CD4-positive, alpha-beta T cell treated with Interleukin-4 for 4 hours (primary cell): ENCODE measurements around the gene NUTM1.
A peak's percentile ranks its signal among the peaks of the same experiment; 100 is the strongest.

ENCODE experiments used
- DNase-seq: peaks from one replicate; pipeline ENCODE4 v3.0.0-alpha.2; 2020

Gene NUTM1

DNA sequence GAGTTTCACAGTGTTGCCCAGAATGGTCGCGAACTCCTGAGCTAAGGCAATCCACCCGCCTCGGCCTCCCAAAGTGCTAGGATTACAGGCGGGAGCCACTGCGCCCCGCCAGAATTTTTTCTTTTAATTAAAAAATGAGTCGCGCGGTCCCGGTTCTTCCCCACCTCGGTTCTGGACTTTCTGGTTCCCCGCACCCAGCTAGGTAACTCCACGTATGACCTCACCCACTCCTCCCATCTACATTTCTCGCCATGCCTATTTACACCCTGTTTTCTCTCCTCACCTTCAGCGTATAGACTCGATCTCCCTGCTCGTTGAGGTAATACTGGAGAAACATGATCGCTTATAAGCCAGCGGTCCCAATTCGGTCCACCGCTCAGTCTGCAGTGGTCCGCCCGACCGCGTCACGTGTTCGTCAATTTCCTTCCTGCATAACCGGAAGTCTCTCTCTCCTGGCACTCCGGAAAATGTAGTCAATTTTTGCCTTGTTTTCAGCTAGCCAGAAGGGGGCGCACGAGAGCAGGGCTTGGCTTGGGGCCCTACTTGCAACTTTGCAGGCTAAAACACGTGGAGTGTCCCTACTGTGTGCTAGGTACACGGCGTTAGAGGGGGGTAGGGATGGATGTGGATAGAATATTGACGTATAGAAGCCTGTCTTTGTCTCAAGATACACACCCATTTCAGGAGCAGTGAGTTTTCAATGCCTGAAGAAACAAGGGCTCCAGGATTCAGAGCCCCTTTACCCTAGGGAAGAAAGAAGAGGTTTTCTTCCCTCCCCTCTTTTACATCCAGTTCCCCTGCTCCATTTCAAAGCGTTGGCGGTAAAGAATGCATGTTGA lies at the start of gene NUTM1, which contains the start of gene NOP10:
Gene NUTM1 (plus strand): TSS at position 579 of the 839 bp plus-strand sequence. CDS start 382 bp downstream, outside the sequence.
Gene NOP10 (minus strand): TSS at position 400 of the 839 bp plus-strand sequence. CDS start 63 bp downstream, at position 337.
- peak; percentile 92 for DNase-seq

- no peak for DNase-seq
These were observed 46.1 kb upstream of the NUTM1 start for GRCh38 chr15:34297059-34297458.

DNA sequence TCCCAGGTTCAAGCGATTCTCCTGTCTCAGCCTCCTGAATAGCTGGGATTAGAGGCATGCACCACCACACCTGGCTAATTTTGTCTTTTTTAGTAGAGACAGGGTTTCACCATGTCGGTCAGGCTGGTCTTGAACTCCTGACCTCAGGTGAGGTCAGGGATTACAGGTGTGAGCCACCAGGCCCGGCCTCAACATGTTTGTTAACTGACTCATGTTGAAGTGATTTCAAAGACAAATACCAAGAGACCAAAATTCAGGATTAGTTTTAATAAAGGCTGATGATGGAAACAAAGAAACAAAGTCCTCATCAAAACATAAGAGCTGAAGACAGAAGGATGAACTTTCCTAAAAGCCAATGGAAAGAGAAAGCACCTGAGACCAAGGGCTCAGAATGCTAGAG lies 42.1 kb upstream of the NUTM1 start:
- DNase-seq, result no peak

GRCh38 chr15:34304613-34305012 lies 38.5 kb upstream of the NUTM1 start:
- no peak for DNase-seq

DNA sequence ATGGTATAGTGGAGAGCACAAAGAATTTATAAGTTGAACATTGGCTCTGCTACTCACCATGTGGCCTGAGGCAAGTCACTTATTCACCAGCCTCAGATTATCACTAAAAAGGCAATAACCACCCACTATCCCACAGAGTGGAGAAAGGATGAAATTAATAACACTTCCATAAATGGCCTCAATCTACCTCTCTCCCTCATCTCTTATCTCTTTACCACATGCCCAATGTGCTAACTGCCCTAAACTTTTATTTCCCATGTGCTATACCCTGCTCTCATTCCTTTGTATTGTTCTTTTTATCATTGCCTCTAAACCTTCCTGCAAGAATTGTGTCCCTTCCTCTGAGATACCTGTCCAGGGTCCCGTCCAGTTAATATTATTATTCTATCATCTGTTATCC lies 31.6 kb upstream of the NUTM1 start:
- DNase-seq, result no peak

DNA sequence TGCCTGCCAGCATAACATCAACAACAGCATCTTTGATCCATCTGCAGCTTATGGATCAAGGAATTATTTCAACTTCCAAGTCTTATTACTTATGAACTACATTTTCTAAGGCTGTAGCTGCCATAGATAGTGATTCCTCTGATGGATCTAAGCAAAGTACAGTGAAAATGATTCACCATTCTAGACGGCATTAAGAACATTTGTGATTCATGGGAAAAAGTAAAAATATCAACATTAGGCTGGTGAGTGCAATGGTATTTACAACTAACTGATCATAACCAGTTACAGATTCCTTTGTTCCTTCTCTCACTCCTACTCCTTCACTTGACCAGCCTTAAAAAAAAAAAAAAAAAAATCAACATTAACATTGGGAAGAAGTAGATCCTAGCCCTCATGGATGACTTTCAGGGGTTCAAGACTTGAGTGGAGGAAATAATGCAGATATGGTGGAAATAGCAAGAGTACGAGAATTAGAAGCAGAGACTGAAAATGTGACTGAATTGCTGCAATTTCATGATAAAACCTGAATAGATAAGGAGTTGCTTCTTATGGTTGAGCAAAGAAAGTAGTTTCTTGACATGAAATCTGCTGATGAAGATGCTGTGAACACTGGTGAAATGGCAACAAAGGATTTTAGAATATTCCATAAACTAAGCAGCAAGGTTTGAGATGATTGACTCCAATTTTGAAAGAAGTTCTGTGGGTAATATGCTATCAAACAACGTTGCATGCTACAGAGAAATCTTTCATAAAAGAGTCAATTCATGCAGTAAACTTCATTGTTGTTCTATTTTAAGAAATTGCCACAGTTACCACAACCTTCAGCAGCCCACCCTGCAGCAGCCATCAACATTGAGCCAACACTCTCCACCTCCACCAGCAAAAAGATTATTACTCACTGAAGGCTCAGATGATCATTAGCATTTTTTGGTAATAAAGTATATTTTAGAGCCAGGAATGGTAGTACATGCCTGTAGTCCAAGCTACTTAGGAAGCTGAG lies 28.3 kb upstream of the NUTM1 start:
- no peak for DNase-seq

GRCh38 chr15:34318277-34319079 lies 24.6 kb upstream of the NUTM1 start:
- DNase-seq, result peak; percentile 47

DNA sequence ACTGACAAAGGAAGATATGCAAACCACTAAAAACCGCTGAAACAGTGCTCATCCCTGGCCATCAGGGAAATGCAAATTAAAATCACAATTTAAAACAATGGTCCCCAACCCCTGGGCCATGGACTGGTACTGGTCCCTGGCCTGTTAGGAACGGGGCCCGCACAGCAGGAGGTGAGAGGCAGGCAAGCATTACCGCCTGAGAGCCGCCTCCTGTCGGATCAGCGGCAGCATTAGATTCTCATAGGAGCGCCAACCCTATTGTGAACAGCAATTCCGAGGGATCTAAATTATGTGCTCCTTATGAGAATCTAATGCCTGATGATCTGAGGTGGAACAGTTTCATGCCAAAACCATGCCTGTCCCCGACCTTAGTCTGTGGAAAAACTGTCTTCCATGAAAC lies 19.9 kb upstream of the NUTM1 start:
- DNase-seq, result no peak

GRCh38 chr15:34324933-34325332 lies 18.2 kb upstream of the NUTM1 start:
- DNase-seq, result no peak

GRCh38 chr15:34325368-34325767 lies 17.7 kb upstream of the NUTM1 start:
- no peak for DNase-seq

GRCh38 chr15:34327906-34328305 lies 15.2 kb upstream of the NUTM1 start:
- DNase-seq, result no peak

DNA sequence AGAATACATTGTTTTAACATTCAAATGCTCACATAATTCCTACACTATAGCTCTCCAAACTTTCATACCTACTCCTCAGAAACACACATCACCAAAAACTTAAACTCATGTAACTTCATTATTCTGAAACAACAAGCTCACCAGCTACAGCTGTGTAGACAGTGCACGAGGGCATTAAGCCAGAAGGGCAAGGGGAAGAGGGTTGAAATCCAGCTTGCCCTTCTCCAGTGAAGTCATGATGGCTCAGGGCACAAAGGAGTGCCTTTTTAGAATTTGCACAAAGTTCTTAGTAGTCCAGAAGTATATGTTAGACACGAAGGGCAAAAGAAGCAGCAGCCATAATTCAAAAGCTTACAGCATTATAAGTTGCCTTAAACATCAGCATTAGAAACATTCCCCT lies 14.1 kb upstream of the NUTM1 start:
- no peak for DNase-seq

- no peak for DNase-seq
These were observed 12.8 kb upstream of the NUTM1 start for GRCh38 chr15:34330279-34330678.

GRCh38 chr15:34331809-34332208 lies 11.3 kb upstream of the NUTM1 start:
- DNase-seq, result peak; percentile 83

DNA sequence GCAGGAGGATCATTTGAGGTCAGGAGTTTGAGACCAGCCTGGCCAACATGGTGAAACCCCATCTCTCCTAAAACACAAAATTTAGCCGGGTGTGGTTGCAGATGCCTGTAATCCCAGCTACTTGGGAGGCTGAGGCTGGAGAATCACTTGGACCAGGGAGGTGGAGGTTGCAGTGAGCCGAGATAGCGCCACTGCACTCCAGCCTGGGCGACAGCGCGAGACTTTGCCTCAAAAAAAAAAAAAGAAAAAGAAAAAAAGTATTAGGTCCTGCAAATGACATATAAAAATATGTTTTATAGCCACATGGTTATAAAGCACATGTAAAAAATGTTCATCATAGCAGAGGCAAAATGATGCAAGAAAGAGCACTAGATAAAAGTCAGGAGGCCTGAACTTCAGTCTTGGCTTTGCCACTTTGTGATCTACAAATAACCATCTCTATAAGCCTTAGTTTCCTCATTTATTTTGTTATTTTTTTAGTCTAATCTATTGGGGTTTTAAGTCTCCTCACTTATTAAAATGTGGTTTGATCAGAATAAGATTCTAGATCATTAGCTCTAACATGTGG lies 10.5 kb upstream of the NUTM1 start:
- no peak for DNase-seq

DNA sequence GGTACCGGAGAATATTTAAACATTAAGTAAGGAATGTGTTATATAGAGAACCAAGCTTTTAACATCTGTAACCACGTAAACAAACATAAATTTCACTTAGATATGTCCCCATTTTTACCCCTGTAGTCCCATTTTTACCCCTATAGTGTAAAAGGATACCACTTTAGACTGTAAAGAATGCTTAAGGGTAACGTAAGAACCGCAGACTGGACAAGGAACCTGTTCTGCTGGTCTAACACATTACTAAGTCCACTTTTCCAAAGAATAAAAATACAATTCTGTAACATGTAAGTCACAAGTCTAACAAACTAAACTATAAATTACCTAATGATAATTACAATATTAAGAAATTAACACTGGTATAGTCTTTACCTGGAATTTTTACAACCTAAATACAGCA lies 8.4 kb upstream of the NUTM1 start:
- no peak for DNase-seq

DNA sequence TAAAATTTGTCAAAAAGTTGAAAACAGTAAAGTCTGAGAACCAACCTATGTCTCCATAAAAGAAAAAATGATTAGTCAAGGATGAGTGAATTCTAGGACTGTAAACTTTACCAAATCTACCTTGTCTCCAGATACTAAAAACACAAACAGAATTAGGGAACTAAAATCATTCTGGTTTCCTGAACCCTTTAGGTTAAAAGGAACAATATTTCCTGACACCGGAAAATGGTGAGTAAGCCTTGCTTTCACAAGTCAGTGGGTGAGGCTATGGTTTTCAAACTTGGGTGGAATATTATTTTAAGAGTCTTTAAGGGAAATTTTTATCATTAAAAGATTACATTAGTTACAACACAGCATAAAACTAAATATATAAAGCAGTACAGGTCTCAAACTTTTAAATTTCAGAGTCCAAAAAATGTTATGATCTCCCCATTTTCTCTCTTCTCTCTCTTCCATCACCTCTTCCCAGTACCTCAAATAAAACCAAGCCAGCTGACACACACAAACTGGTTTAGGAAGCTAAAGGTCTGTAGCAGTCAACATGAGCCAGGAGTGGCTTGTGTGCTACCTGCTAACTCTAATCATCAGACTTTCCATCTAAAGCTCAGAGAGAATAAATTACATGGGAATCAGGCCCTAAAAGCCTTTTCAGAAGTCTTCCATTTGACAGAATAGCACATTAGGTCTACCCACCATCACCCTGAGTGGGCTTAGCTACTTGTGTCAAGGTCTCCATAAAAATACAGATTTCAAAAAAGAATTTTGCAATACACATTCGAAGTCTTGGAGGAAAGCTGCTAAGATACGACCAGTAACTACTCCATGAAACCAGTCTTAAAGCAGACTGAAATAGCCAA lies 7.7 kb upstream of the NUTM1 start:
- peak; percentile 68 for DNase-seq

DNA sequence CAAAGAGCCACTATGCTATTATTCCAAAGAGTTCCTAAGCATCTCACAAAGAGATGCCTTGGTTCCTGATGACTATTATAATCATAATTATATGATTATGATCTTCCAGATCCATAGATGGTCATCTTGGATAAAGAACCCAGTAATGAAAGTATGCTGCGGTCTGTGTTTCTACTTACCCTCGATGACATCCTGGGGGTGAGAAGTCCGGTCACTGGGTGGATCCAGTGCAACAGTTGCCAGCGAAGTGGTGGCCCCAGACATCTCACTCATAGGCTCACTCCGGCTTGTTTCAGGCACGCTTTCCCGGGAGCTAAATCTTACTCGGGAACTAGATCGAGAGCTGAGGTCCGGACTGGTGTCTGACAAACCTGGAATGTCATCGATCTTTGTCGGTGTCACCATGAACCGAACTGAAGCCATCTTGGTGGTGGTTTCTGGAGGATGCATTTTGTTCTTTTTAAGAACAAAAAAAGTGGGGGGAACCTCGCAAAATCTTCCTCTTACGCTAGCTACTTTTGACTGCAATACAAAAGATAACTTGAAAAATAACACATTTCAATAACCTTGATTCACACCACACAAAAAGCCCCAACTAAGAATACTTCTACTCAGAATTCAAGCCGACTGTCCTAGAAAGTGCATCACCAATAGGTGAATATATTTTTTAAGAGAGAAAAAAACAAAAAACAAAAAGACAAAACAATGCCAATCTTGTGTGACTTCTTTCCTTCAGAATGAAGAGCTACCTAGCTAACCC lies 6.7 kb upstream of the NUTM1 start:
- DNase-seq, result peak; percentile 20

GRCh38 chr15:34336991-34337556 lies 6.0 kb upstream of the NUTM1 start:
- peak; percentile 23 for DNase-seq
